H1 (cell line): ENCODE measurements around the gene ZACN. TPM values are rescaled to one million over a fixed set of nuclear protein-coding genes. Genes with fewer than 3 reads are reported as not detected.

Source experiments
- CTCF ChIA-PET: fragments of 300-600 bp; sonication (Branson Sonifier 250); formaldehyde crosslinking; loops from one replicate; lab custom pipeline; 2021; ENCODE audit not compliant: partially characterized antibody; lab: Charles Lee
- POLR2A ChIA-PET: fragments of 300-600 bp; sonication (Branson Sonifier 250); formaldehyde crosslinking; loops from one replicate; lab custom pipeline; 2021; ENCODE audit warnings: inconsistent platforms; ENCODE audit not compliant: partially characterized antibody; lab: Charles Lee
- DNase-seq, 2 experiments: peaks; one replicate each; pipeline versions ENCODE4 v3.0.0 to v3.0.0-alpha.2; 2010 to 2022; ENCODE audit warnings: low spot score in 2 of 2, low read depth in 1 of 2, mixed read lengths in 1 of 2
- FAIRE-seq: peaks from 2 replicates; lab custom pipeline; 2011; peaks lifted over from hg19 to GRCh38; lab: Jason Lieb, UNC
- H2AFZ ChIP-seq: 2 replicates; pipeline ENCODE4 v1.8.1; 2012; ENCODE audit warnings: low read length, inconsistent platforms
- H2AK5ac ChIP-seq: 2 replicates; pipeline ENCODE4 v1.6.1; 2013; ENCODE audit warnings: low read depth, low read length
- H2BK120ac ChIP-seq: replicated peaks from 2 replicates; pipeline ENCODE3; 2013; ENCODE audit warnings: low read depth, low read length, inconsistent platforms
- H2BK12ac ChIP-seq: 2 replicates; pipeline ENCODE4 v1.6.1; 2013; ENCODE audit warnings: low read depth, low read length
- H2BK15ac ChIP-seq: 2 replicates; pipeline ENCODE4 v1.6.1; 2013; ENCODE audit warnings: low read length
- H2BK20ac ChIP-seq: 2 replicates; pipeline ENCODE4 v1.6.1; 2013; ENCODE audit warnings: low read length
- H2BK5ac ChIP-seq: 2 replicates; pipeline ENCODE4 v1.6.1; 2013; ENCODE audit warnings: low read depth, low read length
- H3K14ac ChIP-seq: 2 replicates; pipeline ENCODE4 v1.6.1; 2013; ENCODE audit warnings: inconsistent platforms; ENCODE audit not compliant: insufficient read length
- H3K18ac ChIP-seq: 2 replicates; pipeline ENCODE4 v1.6.1; 2013; ENCODE audit warnings: low read length; ENCODE audit errors: extremely low read depth
- H3K23ac ChIP-seq: 2 replicates; pipeline ENCODE4 v1.6.1; 2013; ENCODE audit warnings: inconsistent platforms; ENCODE audit not compliant: insufficient read length
- H3K23me2 ChIP-seq: 2 replicates; pipeline ENCODE4 v1.6.1; 2013; ENCODE audit warnings: low read depth, low read length
- H3K27ac ChIP-seq: 2 replicates; pipeline ENCODE4 v1.6.1; 2011; ENCODE audit warnings: low read depth, low read length, inconsistent platforms
- H3K27me3 ChIP-seq, 4 experiments: replicated peaks in 1 of 4; 1 replicate in 1 of 4; 2 replicates in 3 of 4; pipeline versions ENCODE4 v1.6.1 to v1.8.1; 2011 to 2013; ENCODE audit warnings: low read length in 3 of 4, mild to moderate bottlenecking in 3 of 4, inconsistent platforms in 2 of 4, mixed read lengths in 2 of 4, moderate library complexity in 1 of 4; ENCODE audit not compliant: control insufficient read depth in 3 of 4, insufficient read depth in 3 of 4; ENCODE audit errors: extremely low read depth in 1 of 4
- H3K36me3 ChIP-seq, 4 experiments: 2 replicates each; pipeline versions ENCODE4 v1.6.1 to v1.8.1; 2011 to 2013; ENCODE audit warnings: mild to moderate bottlenecking in 4 of 4, low read length in 3 of 4, moderate library complexity in 2 of 4, control low read depth in 1 of 4, inconsistent platforms in 1 of 4; ENCODE audit not compliant: insufficient read depth in 4 of 4, control insufficient read depth in 2 of 4
- H3K4ac ChIP-seq: replicated peaks from 2 replicates; pipeline ENCODE3; 2013; ENCODE audit warnings: low read length, low read depth, mixed read lengths, inconsistent platforms; ENCODE audit not compliant: insufficient read length
- H3K4me1 ChIP-seq, 4 experiments: replicated peaks in 1 of 4; 1 replicate in 1 of 4; 2 replicates in 3 of 4; pipeline versions ENCODE4 v1.6.1 to v1.8.1; 2011 to 2013; ENCODE audit warnings: low read length in 3 of 4, inconsistent platforms in 2 of 4, mixed read lengths in 1 of 4; ENCODE audit not compliant: insufficient read depth in 4 of 4, control insufficient read depth in 3 of 4
- H3K4me2 ChIP-seq, 2 experiments: 2 replicates each; pipeline versions ENCODE4 v1.6.1 to v1.8.1; 2011 to 2013; ENCODE audit warnings: low read depth in 2 of 2, low read length in 2 of 2, control low read depth in 1 of 2, inconsistent platforms in 1 of 2, mild to moderate bottlenecking in 1 of 2; ENCODE audit not compliant: insufficient read depth in 1 of 2
- H3K4me3 ChIP-seq, 4 experiments: fragments of 200-600, 300-600 bp in 1 of 4; sonication (generic), shearing (Covaris generic), sonication (Bioruptor Twin) in 1 of 4; 2 replicates each; pipeline versions ENCODE4 v1.5.1 to v1.8.1; 2011 to 2016; ENCODE audit warnings: low read length in 4 of 4, low read depth in 3 of 4, control low read depth in 2 of 4, inconsistent platforms in 2 of 4, mild to moderate bottlenecking in 2 of 4, mixed read lengths in 1 of 4, moderate library complexity in 1 of 4; ENCODE audit not compliant: insufficient read depth in 2 of 4; ENCODE audit errors: extremely low read depth in 1 of 4
- H3K56ac ChIP-seq: replicated peaks from 2 replicates; pipeline ENCODE3; 2013; ENCODE audit warnings: low read depth, mild to moderate bottlenecking, mixed read lengths, low read length, inconsistent platforms; ENCODE audit not compliant: insufficient read length
- H3K79me1 ChIP-seq: 2 replicates; pipeline ENCODE4 v1.6.1; 2013; ENCODE audit warnings: low read depth, low read length, control low read depth
- H3K79me2 ChIP-seq, 2 experiments: 2 replicates each; pipeline versions ENCODE4 v1.6.1 to v1.8.1; 2012 to 2013; ENCODE audit warnings: low read length in 2 of 2, mild to moderate bottlenecking in 2 of 2, inconsistent platforms in 1 of 2; ENCODE audit not compliant: insufficient read depth in 2 of 2, control insufficient read depth in 1 of 2
- H3K9ac ChIP-seq, 4 experiments: replicated peaks in 1 of 4; 1 replicate in 1 of 4; 2 replicates in 3 of 4; pipeline versions ENCODE4 v1.6.1 to v1.8.1; 2011 to 2013; ENCODE audit warnings: low read depth in 3 of 4, low read length in 3 of 4, control low read depth in 2 of 4, mild to moderate bottlenecking in 2 of 4, moderate library complexity in 2 of 4, inconsistent platforms in 1 of 4; ENCODE audit errors: extremely low read depth in 1 of 4
- H3K9me3 ChIP-seq, 2 experiments: 2 replicates each; pipeline versions ENCODE4 v1.6.1 to v1.8.1; 2012 to 2013; ENCODE audit warnings: mild to moderate bottlenecking in 2 of 2, moderate library complexity in 2 of 2, control low read depth in 1 of 2, inconsistent platforms in 1 of 2, low read depth in 1 of 2, low read length in 1 of 2, mixed read lengths in 1 of 2; ENCODE audit not compliant: insufficient read depth in 2 of 2
- H4K20me1 ChIP-seq, 2 experiments: replicated peaks in 1 of 2; 2 replicates each; pipeline versions ENCODE3 to v1.8.1; 2011 to 2013; ENCODE audit warnings: inconsistent platforms in 2 of 2, low read length in 2 of 2, mild to moderate bottlenecking in 1 of 2; ENCODE audit not compliant: insufficient read depth in 2 of 2, control insufficient read depth in 1 of 2
- H4K5ac ChIP-seq: 2 replicates; pipeline ENCODE4 v1.6.1; 2013; ENCODE audit warnings: low read length, low read depth, mixed read lengths, inconsistent platforms; ENCODE audit not compliant: insufficient read length
- H4K8ac ChIP-seq: 2 replicates; pipeline ENCODE4 v1.8.0; 2013; ENCODE audit warnings: mild to moderate bottlenecking, moderate library complexity, low read length, inconsistent platforms; ENCODE audit not compliant: insufficient read depth; ENCODE audit errors: extremely low read depth
- H4K91ac ChIP-seq: replicated peaks from 2 replicates; pipeline ENCODE3; 2013; ENCODE audit warnings: low read length, mixed read lengths, inconsistent platforms; ENCODE audit not compliant: insufficient read length
- JUND ChIP-seq: IDR thresholded peaks from 2 replicates; pipeline ENCODE4 v1.6.1; 2011; ENCODE audit warnings: mild to moderate bottlenecking, improper control_type of control experiment, low read length
- KDM4A ChIP-seq: IDR thresholded peaks from one replicate; pipeline ENCODE4 v1.7.1; 2012; ENCODE audit warnings: low read depth, mild to moderate bottlenecking, moderate library complexity, low read length, inconsistent platforms; ENCODE audit not compliant: severe bottlenecking
- SRF ChIP-seq: IDR thresholded peaks from 2 replicates; pipeline ENCODE4 v1.6.1; 2011; ENCODE audit warnings: mild to moderate bottlenecking, low read depth, low read length, moderate library complexity
- WGBS, 2 experiments: shearing (Covaris generic) in 1 of 2; methylation state at CpG; one replicate each; pipeline versions ENCODE4 v1.1.6 to v1.1.7; 2013 to 2015; ENCODE audit warnings: low lambda C conversion rate in 2 of 2, mixed read lengths in 2 of 2, inconsistent platforms in 1 of 2, low coverage in 1 of 2, missing lambda C conversion rate in 1 of 2; ENCODE audit not compliant: insufficient replicate concordance in 2 of 2, insufficient coverage in 1 of 2, insufficient read length in 1 of 2; ENCODE audit errors: extremely low coverage in 1 of 2, missing lambda C conversion rate in 1 of 2; 5-methylcytosine and 5-hydroxymethylcytosine counted together
- polyA plus RNA-seq, 7 experiments: library from polyadenylated mRNA; depleted of rRNA in 3 of 7; stranded (reverse) in 5 of 7; unstranded in 2 of 7; fragments of >200 nt in 5 of 7; fragments of 200-250 nt in 2 of 7; gene quantifications; 1 replicate in 5 of 7; 2 replicates in 1 of 7; 4 replicates in 1 of 7; pipeline versions ENCODE4 v1.2.1 to v1.2.3, GENCODE V29; 2011 to 2013; ENCODE audit warnings: missing spikeins in 2 of 7, mixed read lengths in 2 of 7
- total RNA-seq: library from RNA; stranded (reverse); fragmentation: NEBNext Ultra II Directional; extraction: Animal tissue kit (Norgen Biotek cat#: 25700); gene quantifications from 2 replicates; pipeline ENCODE4 v1.2.1, GENCODE V29; 2021
- TF ChIP-seq, protein P1 (sequence below): IDR thresholded peaks from 2 replicates; pipeline ENCODE4 v1.6.1; 2011; ENCODE audit warnings: low read length, improper control_type of control experiment

ZACN gene
- total and polyA plus RNA-seq, 2 of the 8 experiments (the other 6 are each of a cell fraction or from before 2014, with no cell fraction given), result 0.26 TPM; not detected in 1

GRCh38 chr17:76088868-76089576, 10.0 kb downstream of the ZACN start:
- Histone ChIP-seq H4K8ac (no peak overlapping the region), H2BK120ac (no peak overlapping the region), H4K91ac (no peak overlapping the region), H3K14ac (no peak overlapping the region), H2AFZ (no peak overlapping the region), H3K9me3 (no peaks in the 10 kb centered on the region), H3K23me2 (no peaks in the 10 kb centered on the region), H2BK20ac (no peak overlapping the region), H2BK12ac (no peak overlapping the region), H3K23ac (no peak overlapping the region), H3K27ac (no peak overlapping the region), H4K5ac (no peak overlapping the region), H3K79me2 (no peaks in the 10 kb centered on the region), H3K27me3 (no peaks in the 10 kb centered on the region), H3K18ac (no peak overlapping the region), H2BK5ac (no peak overlapping the region), H4K20me1 (peaks cover 2 to 9% of the 10 kb centered on the region in 2 experiments), H3K79me1 (no peaks in the 10 kb centered on the region; the same call in 1 of the 2 replicates), H2BK15ac (no peak overlapping the region), H3K4me3 (no peak overlapping the region), H3K4me1 (no peaks in the 10 kb centered on the region), H3K56ac (no peak overlapping the region), H3K36me3 (peaks cover 31 to 63% (median 55%) of the 10 kb centered on the region in 4 experiments), H3K9ac (no peak overlapping the region), H2AK5ac (no peak overlapping the region), H3K4me2 (no peak overlapping the region), H3K4ac (no peak overlapping the region)
- DNase-seq, result no peak
- ChIA-PET POLR2A (interaction anchor here (1.1 to 3.3 kb wide), 6 partner anchors 9 to 39 kb away, joined by 4 to 28 read pairs (median 6); partner anchors contain the start of genes EXOC7 and ZACN), CTCF (interaction anchor here (0.6 to 2.6 kb wide), 13 partner anchors 8 to 202 kb away, joined by 3 to 10 read pairs (median 3); no protein-coding TSS in a partner anchor)
- WGBS, 2 experiments, result 99% methylated on average over 11 of the region's 25 CpGs; no CpG with 5 or more reads in 1 of the 2 experiments
- TF ChIP-seq, protein P1, sequence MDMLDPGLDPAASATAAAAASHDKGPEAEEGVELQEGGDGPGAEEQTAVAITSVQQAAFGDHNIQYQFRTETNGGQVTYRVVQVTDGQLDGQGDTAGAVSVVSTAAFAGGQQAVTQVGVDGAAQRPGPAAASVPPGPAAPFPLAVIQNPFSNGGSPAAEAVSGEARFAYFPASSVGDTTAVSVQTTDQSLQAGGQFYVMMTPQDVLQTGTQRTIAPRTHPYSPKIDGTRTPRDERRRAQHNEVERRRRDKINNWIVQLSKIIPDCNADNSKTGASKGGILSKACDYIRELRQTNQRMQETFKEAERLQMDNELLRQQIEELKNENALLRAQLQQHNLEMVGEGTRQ, result no peak
- TF ChIP-seq SRF (no peak), KDM4A (no peak), JUND (no peak)
- FAIRE-seq, result no peak
